ENCODE data around the gene LRP1B. TPM values are rescaled to one million over a fixed set of nuclear protein-coding genes. Genes with fewer than 3 reads are reported as not detected.

Gene LRP1B
- polyA plus RNA-seq, 3 donors: 0.25 to 3.1 (median 2.2) TPM

DNA sequence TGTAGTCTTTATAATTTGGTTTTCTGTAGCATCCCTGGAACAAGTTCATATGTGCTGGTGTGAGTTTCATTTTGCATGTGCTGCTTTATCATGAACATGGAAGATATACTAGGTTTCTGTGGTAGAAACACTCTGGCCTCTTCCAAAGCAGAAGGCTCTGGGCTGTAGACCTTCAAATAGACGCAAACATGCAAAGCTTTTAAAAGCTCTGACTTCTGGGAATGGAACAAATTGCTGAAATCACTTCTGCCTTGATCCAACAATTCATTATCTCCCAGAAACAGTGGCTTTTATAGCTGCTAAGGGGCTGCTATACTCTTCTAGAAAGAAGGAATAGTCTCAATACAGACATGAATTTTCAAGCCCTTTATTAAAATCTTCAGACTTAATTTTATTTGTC is 382.2 kb downstream of the LRP1B start:
- WGBS, 3 donors: 37 to 88% (median 85%) methylated on average over 1 of the region's 1 CpG
- no peak overlapping the region for H3K27ac ChIP-seq (ENCODE audit: low read depth, low read length)

- no peak overlapping the region for H3K27ac ChIP-seq (ENCODE audit: low read depth, low read length)
- 64 to 87% (median 84%) methylated on average over 3 of the region's 3 CpGs for WGBS, 3 donors
These were observed 389.2 kb downstream of the LRP1B start for GRCh38 chr2:141741652-141742051.

- 37 to 59% (median 43%) methylated on average over 3 of the region's 3 CpGs for WGBS, 3 donors
- H3K27ac ChIP-seq (ENCODE audit: low read depth, low read length): no peak overlapping the region
These were observed 393.1 kb downstream of the LRP1B start for GRCh38 chr2:141737492-141738255.

DNA sequence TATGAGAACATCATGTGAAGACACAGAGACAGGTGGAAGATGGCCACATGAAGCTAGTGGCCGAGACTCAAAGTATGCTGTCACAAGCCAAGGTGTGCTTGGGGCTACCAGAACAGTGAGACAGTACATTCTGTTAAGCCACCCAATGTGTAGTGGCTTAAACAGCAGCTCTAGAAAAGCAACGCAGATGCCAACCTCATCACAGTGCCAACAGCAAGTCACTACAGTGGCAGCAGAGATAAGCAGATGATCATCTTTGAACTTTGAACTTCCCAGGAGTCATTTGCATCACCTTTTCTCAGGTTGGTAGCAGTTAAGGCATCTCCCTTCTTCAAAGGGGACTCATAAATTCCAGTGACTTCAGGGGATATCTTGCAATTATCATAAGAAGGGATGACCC is 394.4 kb downstream of the LRP1B start:
- no peak overlapping the region for H3K27ac ChIP-seq (ENCODE audit: low read depth, low read length)
- WGBS, 3 donors: 81 to 92% (median 88%) methylated on average over 2 of the region's 2 CpGs

GRCh38 chr2:141728886-141729285 is 401.9 kb downstream of the LRP1B start:
- 86 to 100% (median 90%) methylated on average over 1 of the region's 1 CpG for WGBS, 3 donors
- H3K27ac ChIP-seq (ENCODE audit: low read depth, low read length): no peak overlapping the region

DNA sequence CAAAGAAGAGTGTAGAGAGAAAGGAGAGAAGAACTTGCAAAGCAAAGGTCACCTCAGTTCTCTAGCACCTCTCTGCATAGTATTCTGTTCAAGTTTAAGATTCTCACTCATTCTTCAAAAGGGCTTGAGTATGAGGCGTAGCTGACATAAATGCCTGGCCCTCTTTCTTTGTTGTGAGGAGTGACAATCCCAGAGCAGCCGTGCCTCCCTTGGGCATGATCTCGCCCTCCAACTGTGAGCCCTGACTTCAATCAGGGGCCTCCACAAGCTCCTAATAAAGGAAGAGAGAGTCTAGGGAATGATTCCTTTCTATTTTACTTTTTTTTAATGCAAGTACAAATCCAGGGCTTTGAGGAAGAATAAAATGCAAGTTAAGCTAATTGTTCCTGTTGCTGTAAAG is 402.7 kb downstream of the LRP1B start:
- no peak overlapping the region for H3K27ac ChIP-seq (ENCODE audit: low read depth, low read length)
- WGBS, 3 donors: 60 to 83% (median 74%) methylated on average over 3 of the region's 3 CpGs

GRCh38 chr2:141724426-141724825 is 406.4 kb downstream of the LRP1B start:
- WGBS, 3 donors: 74 to 88% (median 86%) methylated on average over 3 of the region's 3 CpGs

DNA sequence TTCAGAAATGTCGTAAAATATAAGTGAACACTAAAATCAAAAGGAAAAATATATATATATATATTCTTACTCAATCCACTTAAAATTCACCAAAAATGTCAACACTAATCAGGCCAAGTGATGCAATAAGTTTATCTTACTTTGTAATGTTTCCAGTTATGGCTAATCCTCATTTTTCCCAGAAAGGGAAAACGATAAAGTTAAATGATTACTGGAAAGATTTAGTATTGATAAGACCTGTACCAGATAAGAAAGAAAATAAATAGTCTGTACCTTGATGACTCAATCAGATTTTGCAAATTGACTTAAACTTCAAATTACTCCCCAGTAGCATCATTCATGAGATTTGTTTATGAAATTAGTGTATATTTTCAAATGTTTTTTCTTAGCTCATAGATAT is 407.0 kb downstream of the LRP1B start:
- WGBS, 3 donors: 59 to 85% (median 72%) methylated on average over 2 of the region's 2 CpGs
- no peak overlapping the region for H3K27ac ChIP-seq (ENCODE audit: low read depth, low read length)

More at GRCh38 chr2:141724426-141724825, 406.4 kb downstream of the LRP1B start:
- H3K27ac ChIP-seq (ENCODE audit: low read depth, low read length): no peak overlapping the region

GRCh38 chr2:141720476-141720875 is 410.3 kb downstream of the LRP1B start:
- WGBS, 3 donors: 68 to 79% (median 72%) methylated on average over 3 of the region's 3 CpGs
- no peak overlapping the region for H3K27ac ChIP-seq (ENCODE audit: low read depth, low read length)

DNA sequence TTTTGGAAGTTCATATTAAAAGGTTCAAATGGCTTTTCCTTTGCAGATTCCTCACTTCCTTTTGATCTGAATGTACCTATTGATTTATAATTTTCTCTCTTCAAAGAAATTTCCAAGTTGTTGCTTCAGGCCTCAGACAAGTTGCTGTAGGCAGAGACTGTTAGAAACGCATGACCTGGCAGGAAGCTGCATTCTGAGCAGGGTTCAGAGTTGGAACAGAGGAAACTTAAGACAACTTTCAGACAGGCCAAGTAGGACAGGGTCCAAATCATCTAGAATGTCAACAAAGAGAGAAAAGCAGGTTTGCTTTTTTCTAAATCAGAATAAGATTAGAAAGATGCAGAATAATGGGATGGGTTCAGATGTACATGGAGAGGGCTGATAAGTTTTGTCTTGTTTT is 416.3 kb downstream of the LRP1B start:
- no peak overlapping the region for H3K27ac ChIP-seq (ENCODE audit: low read depth, low read length)
- 35 to 70% (median 48%) methylated on average over 1 of the region's 1 CpG for WGBS, 3 donors

DNA sequence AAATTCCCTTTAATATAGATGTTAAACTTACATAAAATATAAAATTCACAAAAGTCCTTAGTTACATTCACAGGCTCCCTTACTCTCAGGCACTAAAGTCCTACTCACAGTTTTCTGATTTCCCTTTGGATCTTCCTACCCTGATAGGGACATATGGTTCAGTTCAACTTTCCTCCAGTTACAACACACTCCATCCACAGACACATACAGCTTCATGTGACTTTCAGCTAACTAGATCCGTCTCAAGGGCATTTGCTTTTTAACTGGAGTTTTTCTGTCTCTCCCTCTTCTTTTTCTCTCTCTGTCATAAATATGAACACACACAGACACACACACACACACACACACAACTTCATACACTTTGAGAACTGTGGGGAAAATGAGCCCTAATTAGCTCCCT is 419.2 kb downstream of the LRP1B start:
- WGBS, 3 donors: 60 to 71% (median 69%) methylated on average over 1 of the region's 1 CpG
- no peak overlapping the region for H3K27ac ChIP-seq (ENCODE audit: low read depth, low read length)

- no peak overlapping the region for H3K27ac ChIP-seq (ENCODE audit: low read depth, low read length)
- WGBS, 3 donors: 75 to 82% (median 78%) methylated on average over 3 of the region's 3 CpGs
These were observed 420.1 kb downstream of the LRP1B start for GRCh38 chr2:141710589-141711239.

- H3K27ac ChIP-seq (ENCODE audit: low read depth, low read length): no peak overlapping the region
- WGBS, 3 donors: 71 to 86% (median 79%) methylated on average over 2 of the region's 2 CpGs
These were observed 421.1 kb downstream of the LRP1B start for GRCh38 chr2:141709756-141710155.

GRCh38 chr2:141707486-141707885 is 423.3 kb downstream of the LRP1B start:
- no peak overlapping the region for H3K27ac ChIP-seq (ENCODE audit: low read depth, low read length)
- 36 to 61% (median 59%) methylated on average over 3 of the region's 3 CpGs for WGBS, 3 donors

DNA sequence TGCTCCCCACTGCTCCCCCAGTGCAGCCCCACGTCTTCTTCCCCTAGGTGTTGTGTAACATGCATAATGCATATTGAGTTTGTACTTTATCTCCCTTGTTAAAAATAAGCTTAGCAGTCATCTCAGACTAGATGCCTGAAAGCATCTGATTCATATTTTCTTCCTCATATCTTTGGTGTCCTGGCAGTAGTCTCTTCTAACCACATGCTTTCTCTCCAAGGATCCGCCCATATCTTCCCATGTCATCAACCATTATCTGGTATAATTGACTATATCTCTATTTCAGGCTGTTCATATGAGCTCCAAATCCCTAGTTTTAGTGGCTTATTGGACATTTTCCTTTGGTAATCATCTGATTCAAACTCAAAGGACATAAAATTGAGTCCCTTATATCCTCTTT is 426.3 kb downstream of the LRP1B start:
- WGBS, 3 donors: 70 to 79% (median 72%) methylated on average over 2 of the region's 2 CpGs
- H3K27ac ChIP-seq (ENCODE audit: low read depth, low read length): no peak overlapping the region

DNA sequence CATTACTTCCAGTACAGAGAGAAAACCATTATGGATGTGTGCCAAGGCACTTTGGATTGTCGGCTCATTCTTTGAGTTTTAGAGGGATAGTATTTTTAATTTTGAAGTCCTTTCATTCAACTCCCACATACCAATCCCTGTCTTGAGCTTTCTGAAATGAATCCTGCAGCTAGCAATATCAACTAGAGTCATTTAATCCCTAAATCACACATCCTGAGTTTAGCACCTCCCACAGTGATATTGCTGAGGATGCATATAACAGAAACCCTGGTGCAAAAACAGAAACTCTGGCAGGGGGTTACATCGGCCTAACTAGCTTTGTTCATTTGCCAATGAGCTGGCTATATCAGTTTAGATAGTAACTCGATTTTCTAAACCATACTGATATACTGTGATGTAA is 427.3 kb downstream of the LRP1B start:
- H3K27ac ChIP-seq (ENCODE audit: low read depth, low read length): no peak overlapping the region
- WGBS, 3 donors: 53 to 57% (median 54%) methylated on average over 3 of the region's 3 CpGs

DNA sequence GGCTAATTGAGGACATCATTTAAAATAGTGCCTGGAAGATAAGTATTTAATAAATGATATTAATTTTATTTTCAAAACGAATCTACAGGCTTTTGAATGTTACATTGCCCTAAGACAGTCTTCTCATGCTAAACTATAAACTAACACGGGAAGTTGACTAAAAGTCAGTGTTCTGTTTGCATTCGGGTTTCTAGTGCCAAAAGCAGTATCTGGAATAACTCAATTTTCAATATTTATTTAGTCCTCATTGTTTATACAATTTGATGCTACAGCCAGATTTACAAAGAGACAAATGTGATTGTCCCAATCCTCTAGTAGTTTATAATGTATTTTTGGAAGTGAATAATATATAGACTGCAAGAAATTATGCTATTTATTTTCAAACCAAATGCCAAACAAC is 429.2 kb downstream of the LRP1B start:
- WGBS, 3 donors: 44 to 51% (median 44%) methylated on average over 3 of the region's 3 CpGs
- H3K27ac ChIP-seq (ENCODE audit: low read depth, low read length): no peak overlapping the region

DNA sequence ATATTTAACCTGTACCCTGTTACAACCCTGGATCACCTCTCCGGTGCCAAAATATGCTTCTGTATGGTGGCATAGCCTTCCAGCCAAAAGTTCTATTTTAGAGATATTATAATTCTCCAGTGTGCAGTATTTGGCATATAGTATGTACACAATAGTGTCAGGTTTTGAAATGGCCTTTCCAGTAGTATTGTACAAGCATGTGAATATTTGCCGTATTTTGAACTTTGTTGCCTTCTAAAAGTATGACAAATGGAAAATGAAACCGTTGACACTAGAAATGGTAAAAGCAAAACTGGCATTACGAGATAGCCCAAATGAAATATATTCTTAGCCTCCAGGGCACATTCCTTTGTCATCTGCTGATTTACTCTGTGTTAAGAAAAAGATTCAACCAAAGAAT is 431.2 kb downstream of the LRP1B start:
- no peak overlapping the region for H3K27ac ChIP-seq (ENCODE audit: low read depth, low read length)
- WGBS, 3 donors: 85 to 86% (median 86%) methylated on average over 4 of the region's 4 CpGs

DNA sequence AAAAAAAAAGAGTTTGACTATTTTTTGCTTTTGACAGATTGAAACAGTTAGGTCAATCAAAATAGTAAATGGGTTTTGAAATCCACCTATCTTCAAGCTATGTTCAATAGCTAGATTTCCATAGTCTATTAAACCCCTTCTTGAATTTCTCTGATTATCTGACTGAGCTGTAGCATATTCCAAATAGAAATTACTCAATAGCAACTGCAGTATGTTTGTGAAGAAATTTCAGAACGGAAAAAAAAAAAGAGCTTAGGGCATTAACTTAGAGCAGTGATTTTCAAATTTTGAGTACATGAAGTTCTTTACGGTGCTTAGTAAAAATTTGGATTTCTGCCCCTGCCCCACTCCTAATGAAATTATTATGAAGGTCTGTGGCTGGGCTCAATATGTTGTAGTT is 432.3 kb downstream of the LRP1B start:
- 68 to 86% (median 77%) methylated on average over 2 of the region's 2 CpGs for WGBS, 3 donors

GRCh38 chr2:141697035-141697434 is 433.8 kb downstream of the LRP1B start:
- H3K27ac ChIP-seq (ENCODE audit: low read depth, low read length): no peak overlapping the region
- 84 to 87% (median 86%) methylated on average over 3 of the region's 3 CpGs for WGBS, 3 donors

More for the DNA sequence above, 432.3 kb downstream of the LRP1B start:
- no peak overlapping the region for H3K27ac ChIP-seq (ENCODE audit: low read depth, low read length)
